Natural killer cell (primary cell): ENCODE data around the gene PIKFYVE. TPM values are rescaled to one million over a fixed set of nuclear protein-coding genes. Genes with fewer than 3 reads are reported as not detected.

Source experiments
- ATAC-seq, 3 donors: fragments of 150-1000 bp in 2 of 3; fragments of 200-7000 bp in 1 of 3; cut with Tn5 transposase; 1 replicate in 1 of 3; 2 replicates in 2 of 3; pipeline ENCODE4 v1.10.0; 2021; ENCODE audit warnings: mild to moderate bottlenecking in 2 of 3, moderate library complexity in 2 of 3
- DNase-seq, 2 donors: peaks; one replicate each; pipeline versions ENCODE4 v3.0.0 to v3.0.0-alpha.2; 2013 to 2021; ENCODE audit warnings: mixed read lengths in 1 of 2
- H3K27ac ChIP-seq: one replicate; pipeline ENCODE4 v1.5.1; 2013; ENCODE audit warnings: mild to moderate bottlenecking, low read length
- H3K27me3 ChIP-seq: one replicate; pipeline ENCODE4 v1.6.1; 2013; ENCODE audit warnings: low read length; ENCODE audit not compliant: control insufficient read depth, insufficient read depth
- H3K36me3 ChIP-seq: one replicate; pipeline ENCODE4 v1.6.1; 2013; ENCODE audit warnings: low read length; ENCODE audit not compliant: control insufficient read depth, insufficient read depth
- H3K4me1 ChIP-seq: one replicate; pipeline ENCODE4 v1.6.1; 2013; ENCODE audit warnings: low read length; ENCODE audit not compliant: control insufficient read depth, insufficient read depth
- H3K4me3 ChIP-seq: one replicate; pipeline ENCODE4 v1.5.1; 2013; ENCODE audit warnings: low read length
- H3K9me3 ChIP-seq: one replicate; pipeline ENCODE4 v1.6.1; 2013; ENCODE audit warnings: low read length; ENCODE audit not compliant: control insufficient read depth, insufficient read depth
- H3K27ac Mint-ChIP-seq, 2 donors: one replicate each; pipeline ENCODE4 v1.8.0; 2022; ENCODE audit warnings: mild to moderate bottlenecking in 2 of 2, mixed read lengths in 2 of 2, moderate library complexity in 1 of 2
- H3K27me3 Mint-ChIP-seq, 2 donors: one replicate each; pipeline ENCODE4 v1.8.0; 2022; ENCODE audit warnings: low read depth in 2 of 2, mixed read lengths in 2 of 2
- H3K36me3 Mint-ChIP-seq: one replicate; pipeline ENCODE4 v1.8.0; 2022; ENCODE audit warnings: mixed read lengths
- H3K4me1 Mint-ChIP-seq, 2 donors: one replicate each; pipeline ENCODE4 v1.8.0; 2022; ENCODE audit warnings: mixed read lengths in 2 of 2
- H3K4me3 Mint-ChIP-seq: one replicate; pipeline ENCODE4 v1.8.0; 2022; ENCODE audit warnings: mild to moderate bottlenecking, moderate library complexity, mixed read lengths
- H3K9me3 Mint-ChIP-seq, 2 donors: one replicate each; pipeline ENCODE4 v1.8.0; 2022; ENCODE audit warnings: mixed read lengths in 2 of 2
- CTCF ChIP-seq: fragments of 200-600 bp; IDR thresholded peaks from one replicate; pipeline ENCODE4 v1.8.0; 2022; ENCODE audit warnings: antibody characterized with exemption
- WGBS: methylation state at CpG from one replicate; pipeline ENCODE4 v1.1.7; 2013; ENCODE audit warnings: missing lambda C conversion rate; ENCODE audit not compliant: insufficient coverage; 5-methylcytosine and 5-hydroxymethylcytosine counted together
- intact Hi-C: fragments of 100-400 bp; cut with micrococcal nuclease; formaldehyde crosslinking; loops from one replicate; pipeline ENCODE4 v1.14.2; 2022
- total RNA-seq, 4 donors: library from RNA; stranded (reverse); fragments of 120-200 nt in 1 of 4; gene quantifications; one replicate each; pipeline versions ENCODE4 v1.2.3 to v1.2.4, GENCODE V29; 2013 to 2022

The PIKFYVE gene
- total RNA-seq, 3 donors from 2014 or later (not counting 1 experiment from before 2014, with no cell fraction given), result 38.9 to 48.7 (median 39.2) TPM

- H3K4me3 Mint-ChIP-seq, result no peak overlapping the region
- H3K36me3 ChIP-seq, result peaks cover 51% of the 10 kb centered on the region
- H3K27ac Mint-ChIP-seq, result no peak overlapping the region
These were observed 54.6 kb downstream of the PIKFYVE start for GRCh38 chr2:208320686-208321085.

GRCh38 chr2:208326016-208326415, 60.0 kb downstream of the PIKFYVE start:
- H3K9me3 Mint-ChIP-seq, result no peaks in the 10 kb centered on the region
- WGBS, result 95% methylated on average over 4 of the region's 4 CpGs
- intact Hi-C loops, result no loop called here
- no peak overlapping the region for H3K4me3 Mint-ChIP-seq
- Histone ChIP-seq H3K4me3 (no peak overlapping the region), H3K27me3 (no peaks in the 10 kb centered on the region), H3K4me1 (no peaks in the 10 kb centered on the region), H3K27ac (no peak overlapping the region), H3K36me3 (peaks cover 74% of the 10 kb centered on the region), H3K9me3 (no peaks in the 10 kb centered on the region)
- no peaks in the 10 kb centered on the region for H3K27me3 Mint-ChIP-seq
- no peak overlapping the region for H3K27ac Mint-ChIP-seq
- DNase-seq (no peak), ATAC-seq (no peak)
- no peaks in the 10 kb centered on the region for H3K4me1 Mint-ChIP-seq
- no peak for TF ChIP-seq CTCF
- H3K36me3 Mint-ChIP-seq, result no peaks in the 10 kb centered on the region

More at GRCh38 chr2:208320686-208321085, 54.6 kb downstream of the PIKFYVE start:
- Histone ChIP-seq H3K9me3 (no peaks in the 10 kb centered on the region), H3K27me3 (no peaks in the 10 kb centered on the region), H3K4me3 (no peak overlapping the region), H3K27ac (no peak overlapping the region), H3K4me1 (no peaks in the 10 kb centered on the region)
- 36% methylated on average over 2 of the region's 2 CpGs for WGBS
- no peak for TF ChIP-seq CTCF
- Mint-ChIP-seq H3K4me1 (no peaks in the 10 kb centered on the region), H3K36me3 (no peaks in the 10 kb centered on the region), H3K27me3 (no peaks in the 10 kb centered on the region), H3K9me3 (no peaks in the 10 kb centered on the region)
- ATAC-seq (no peak), DNase-seq (no peak)
- intact Hi-C loops, result no loop called here

- Mint-ChIP-seq H3K4me3 (no peak overlapping the region), H3K27me3 (no peaks in the 10 kb centered on the region), H3K36me3 (no peaks in the 10 kb centered on the region), H3K9me3 (no peaks in the 10 kb centered on the region), H3K4me1 (peaks cover 0 to 4% of the 10 kb centered on the region in 2 donors), H3K27ac (no peak overlapping the region)
- no peaks in the 10 kb centered on the region for H3K27me3 ChIP-seq
- no peak for DNase-seq
- no peaks in the 10 kb centered on the region for H3K9me3 ChIP-seq
- H3K4me1 ChIP-seq, result no peaks in the 10 kb centered on the region
- no peak for ATAC-seq
- no peak overlapping the region for H3K27ac ChIP-seq
- no peak for TF ChIP-seq CTCF
- peaks cover 90% of the 10 kb centered on the region for H3K36me3 ChIP-seq
- H3K4me3 ChIP-seq, result no peak overlapping the region
- intact Hi-C loops, result no loop called here
These were observed 63.4 kb downstream of the PIKFYVE start for GRCh38 chr2:208329485-208329884.

- peaks cover 85% of the 10 kb centered on the region for H3K36me3 ChIP-seq
- Mint-ChIP-seq H3K4me3 (no peak overlapping the region), H3K4me1 (peaks cover 0 to 5% of the 10 kb centered on the region in 2 donors), H3K36me3 (no peaks in the 10 kb centered on the region), H3K27me3 (no peaks in the 10 kb centered on the region), H3K27ac (peak overlapping the region in 1 of 2 donors; percentile 10), H3K9me3 (no peaks in the 10 kb centered on the region)
- DNase-seq (no peak), ATAC-seq (no peak)
- TF ChIP-seq CTCF, result no peak
- no peaks in the 10 kb centered on the region for H3K27me3 ChIP-seq
- no peaks in the 10 kb centered on the region for H3K4me1 ChIP-seq
- intact Hi-C loops, result no loop called here
- H3K9me3 ChIP-seq, result no peaks in the 10 kb centered on the region
- H3K4me3 ChIP-seq, result no peak overlapping the region
- no peak overlapping the region for H3K27ac ChIP-seq
These were observed 68.2 kb downstream of the PIKFYVE start for GRCh38 chr2:208334230-208334629.
